HL-60 (cell line): ENCODE data around the gene ADGRL3.
"Not testable (repeated sequence)": the region's sequence is repeated elsewhere in the genome, so short reads cannot be mapped to it uniquely, and the experiment has no call there.

Source experiments
- DNase-seq, 2 experiments: peaks; one replicate each; pipeline ENCODE4 v3.0.0-alpha.2; 2010 to 2020; ENCODE audit warnings: low read depth in 1 of 2, low spot score in 1 of 2
- H3K27ac ChIP-seq: fragments of 250-450 bp; sonication (Bioruptor Pico); replicated peaks from 2 replicates; pipeline ENCODE4 v1.5.1; 2020; ENCODE audit warnings: mild to moderate bottlenecking, moderate library complexity
- H3K27me3 ChIP-seq: fragments of 250-450 bp; sonication (Bioruptor Pico); 2 replicates; pipeline ENCODE4 v1.5.1; 2021; ENCODE audit warnings: mild to moderate bottlenecking, moderate library complexity; ENCODE audit not compliant: insufficient read depth, poor library complexity, severe bottlenecking
- H3K4me3 ChIP-seq: replicated peaks from 2 replicates; pipeline ENCODE4 v1.5.1; 2011; ENCODE audit warnings: mild to moderate bottlenecking, control low read depth, low read length; ENCODE audit not compliant: insufficient read depth
- GABPA ChIP-seq: IDR thresholded peaks from 2 replicates; pipeline ENCODE4 v1.6.1; 2012; ENCODE audit warnings: low read depth
- POLR2AphosphoS5 ChIP-seq: IDR thresholded peaks from 2 replicates; pipeline ENCODE4 v1.6.1; 2012; ENCODE audit warnings: low read depth
- REST ChIP-seq: IDR thresholded peaks from 2 replicates; pipeline ENCODE4 v1.6.1; 2012; ENCODE audit warnings: low read depth; ENCODE audit not compliant: insufficient replicate concordance
- SPI1 ChIP-seq: IDR thresholded peaks from 2 replicates; pipeline ENCODE4 v1.6.1; 2012; ENCODE audit warnings: low read depth, mild to moderate bottlenecking, borderline replicate concordance
- TF ChIP-seq, protein P1 (sequence below): IDR thresholded peaks from one replicate; pipeline ENCODE4 v1.5.1; 2011; ENCODE audit warnings: low read length, control low read depth, inconsistent platforms; ENCODE audit not compliant: insufficient read depth

Gene ADGRL3

DNA sequence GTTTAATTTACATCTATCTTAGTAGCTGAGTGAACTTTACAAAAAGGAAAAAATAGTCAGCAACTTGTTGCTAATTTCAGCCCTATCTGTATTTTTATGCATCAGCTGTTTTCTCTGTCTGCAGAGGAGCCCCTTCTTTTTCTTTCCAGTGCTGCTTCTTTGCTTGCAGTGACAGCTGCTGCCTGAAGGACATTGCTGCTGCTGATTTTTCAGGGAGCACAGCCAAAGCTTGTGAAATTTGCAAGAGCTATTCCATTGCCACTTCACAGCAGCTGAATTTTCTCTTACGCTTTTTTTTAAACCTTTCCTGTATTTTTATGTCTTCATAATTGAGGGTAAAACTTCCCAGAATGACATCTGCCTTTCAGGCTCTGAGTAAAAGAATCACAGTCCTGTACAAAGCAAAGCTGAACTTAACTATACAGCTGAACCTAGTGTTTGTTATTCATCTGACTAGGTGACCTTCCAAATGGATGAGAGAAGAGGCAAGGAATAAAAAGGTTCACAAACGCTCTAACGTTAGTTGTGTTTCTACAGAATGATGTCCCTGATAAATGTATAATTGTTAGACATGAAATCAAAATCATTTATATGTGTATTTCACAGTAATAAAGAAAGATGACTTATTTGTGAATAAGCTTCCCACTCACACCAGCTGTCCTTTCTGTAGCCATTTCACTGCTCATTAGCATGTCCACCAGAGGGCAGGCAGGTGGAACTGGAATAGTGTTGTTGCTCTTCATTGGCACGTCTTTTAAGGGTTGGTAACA is 541.4 kb downstream of the ADGRL3 start:
- H3K4me3 ChIP-seq = no peak overlapping the region
- H3K27me3 ChIP-seq = no peaks in the 10 kb centered on the region
- TF ChIP-seq, protein P1, sequence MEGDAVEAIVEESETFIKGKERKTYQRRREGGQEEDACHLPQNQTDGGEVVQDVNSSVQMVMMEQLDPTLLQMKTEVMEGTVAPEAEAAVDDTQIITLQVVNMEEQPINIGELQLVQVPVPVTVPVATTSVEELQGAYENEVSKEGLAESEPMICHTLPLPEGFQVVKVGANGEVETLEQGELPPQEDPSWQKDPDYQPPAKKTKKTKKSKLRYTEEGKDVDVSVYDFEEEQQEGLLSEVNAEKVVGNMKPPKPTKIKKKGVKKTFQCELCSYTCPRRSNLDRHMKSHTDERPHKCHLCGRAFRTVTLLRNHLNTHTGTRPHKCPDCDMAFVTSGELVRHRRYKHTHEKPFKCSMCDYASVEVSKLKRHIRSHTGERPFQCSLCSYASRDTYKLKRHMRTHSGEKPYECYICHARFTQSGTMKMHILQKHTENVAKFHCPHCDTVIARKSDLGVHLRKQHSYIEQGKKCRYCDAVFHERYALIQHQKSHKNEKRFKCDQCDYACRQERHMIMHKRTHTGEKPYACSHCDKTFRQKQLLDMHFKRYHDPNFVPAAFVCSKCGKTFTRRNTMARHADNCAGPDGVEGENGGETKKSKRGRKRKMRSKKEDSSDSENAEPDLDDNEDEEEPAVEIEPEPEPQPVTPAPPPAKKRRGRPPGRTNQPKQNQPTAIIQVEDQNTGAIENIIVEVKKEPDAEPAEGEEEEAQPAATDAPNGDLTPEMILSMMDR = peak; percentile 13
- TF ChIP-seq GABPA = no peak
- H3K27ac ChIP-seq = no peak overlapping the region
- DNase-seq = peak in 1 of 2 experiments; percentile 12

DNA sequence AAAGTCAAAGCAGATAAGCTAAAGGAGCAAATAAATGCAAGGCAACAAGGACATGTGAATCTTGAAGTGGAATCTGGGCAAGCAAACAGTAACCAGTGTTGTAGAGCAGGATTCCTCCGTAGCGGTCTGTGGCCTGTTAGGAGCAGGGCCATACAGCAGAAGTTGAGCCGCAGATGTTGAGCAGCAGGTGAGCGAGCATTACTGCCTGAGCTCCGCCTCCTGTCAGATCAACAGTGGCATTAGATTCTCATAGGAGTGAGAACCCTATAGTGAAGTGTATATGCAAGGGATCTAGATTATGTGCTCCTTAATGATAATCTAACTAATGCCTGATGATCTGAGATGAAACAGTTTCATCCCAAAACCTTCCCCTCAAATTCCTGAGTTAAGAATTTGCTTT is 550.7 kb downstream of the ADGRL3 start:
- Histone ChIP-seq H3K27me3 (no peaks in the 10 kb centered on the region), H3K4me3 (no peak overlapping the region), H3K27ac (no peak overlapping the region)
- TF ChIP-seq, protein P1 = no peak
- TF ChIP-seq GABPA (no peak), REST (no peak), POLR2AphosphoS5 (no peak), SPI1 (no peak)
- no peak for DNase-seq

GRCh38 chr4:61752617-61753016 is 552.5 kb downstream of the ADGRL3 start:
- DNase-seq = no peak
- Histone ChIP-seq H3K27ac (no peak overlapping the region), H3K4me3 (no peak overlapping the region), H3K27me3 (no peaks in the 10 kb centered on the region)
- TF ChIP-seq SPI1 (no peak), POLR2AphosphoS5 (no peak)

DNA sequence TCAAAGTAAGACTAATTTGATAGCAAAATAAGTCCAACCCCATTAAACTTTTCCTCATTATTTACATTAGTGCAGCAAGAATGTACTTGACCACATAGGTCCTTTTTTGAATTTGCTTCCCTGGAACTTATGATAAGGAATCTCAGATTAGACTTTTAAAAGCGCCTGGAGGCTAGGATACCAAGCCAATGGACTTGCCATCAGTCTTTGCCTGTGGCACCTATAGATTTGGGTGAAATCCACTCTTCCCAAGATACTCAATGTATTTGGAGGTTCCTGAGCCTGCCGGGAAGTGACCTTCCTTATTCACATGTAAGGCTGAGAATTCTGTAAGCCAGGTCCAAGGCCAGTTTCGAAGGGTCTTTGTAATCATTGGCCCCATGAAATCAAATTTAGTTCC is 553.6 kb downstream of the ADGRL3 start:
- TF ChIP-seq SPI1 = no peak
- DNase-seq = no peak
- Histone ChIP-seq H3K27ac (no peak overlapping the region), H3K4me3 (no peak overlapping the region), H3K27me3 (no peaks in the 10 kb centered on the region)

DNA sequence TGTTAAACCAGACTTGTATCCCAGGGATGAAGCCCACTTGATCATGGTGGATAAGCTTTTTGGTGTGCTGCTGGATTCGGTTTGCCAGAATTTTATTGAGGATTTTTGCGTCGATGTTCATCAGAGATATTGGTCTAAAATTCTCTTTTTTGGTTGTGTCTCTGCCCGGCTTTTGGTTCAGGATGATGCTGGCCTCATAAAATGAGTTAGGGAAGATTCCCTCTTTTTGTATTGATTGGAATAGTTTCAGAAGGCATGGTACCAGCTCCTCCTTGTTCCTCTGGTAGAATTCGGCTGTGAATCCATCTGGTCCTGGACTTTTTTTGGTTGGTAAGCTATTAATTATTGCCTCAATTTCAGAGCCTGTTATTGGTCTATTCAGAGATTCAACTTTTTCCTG is 556.8 kb downstream of the ADGRL3 start:
- not testable (repeated sequence) for H3K27ac ChIP-seq, H3K4me3 ChIP-seq, DNase-seq, H3K27me3 ChIP-seq

DNA sequence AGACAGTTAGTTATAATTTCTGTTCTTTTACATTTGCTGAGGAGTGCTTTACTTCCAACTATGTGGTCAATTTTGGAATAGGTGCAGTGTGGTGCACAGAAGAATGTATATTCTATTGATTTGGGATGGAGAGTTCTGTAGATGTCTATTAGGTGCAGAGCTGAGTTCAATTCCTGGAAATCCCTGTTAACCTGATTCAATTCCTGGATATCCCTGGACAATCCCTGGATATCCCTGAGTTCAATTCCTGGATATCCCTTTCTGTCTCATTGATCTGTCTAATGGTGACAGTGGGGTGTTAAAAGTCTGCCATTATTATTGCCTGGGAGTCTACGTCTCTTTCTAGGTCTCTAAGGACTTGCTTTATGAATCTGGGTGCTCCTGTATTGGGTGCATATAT is 557.9 kb downstream of the ADGRL3 start:
- not testable (repeated sequence) for H3K27ac ChIP-seq, H3K4me3 ChIP-seq, DNase-seq, H3K27me3 ChIP-seq

DNA sequence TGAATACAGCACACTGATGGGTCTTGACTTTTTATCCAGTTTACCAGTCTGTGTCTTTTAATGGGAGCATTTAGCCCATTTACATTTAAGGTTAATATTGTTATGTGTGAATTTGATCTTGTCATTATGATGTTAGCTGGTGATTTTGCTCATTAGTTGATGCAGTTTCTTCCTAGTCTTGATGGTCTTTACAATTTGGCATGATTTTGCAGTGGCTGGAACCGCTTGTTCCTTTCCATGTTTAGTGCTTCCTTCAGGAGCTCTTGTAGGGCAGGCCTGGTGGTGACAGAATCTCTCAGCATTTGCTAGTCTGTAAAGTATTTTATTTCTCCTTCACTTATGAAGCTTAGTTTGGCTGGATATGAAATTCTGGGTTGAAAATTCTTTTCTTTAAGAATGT is 558.5 kb downstream of the ADGRL3 start:
- not testable (repeated sequence) for H3K27me3 ChIP-seq, H3K4me3 ChIP-seq, DNase-seq, H3K27ac ChIP-seq

DNA sequence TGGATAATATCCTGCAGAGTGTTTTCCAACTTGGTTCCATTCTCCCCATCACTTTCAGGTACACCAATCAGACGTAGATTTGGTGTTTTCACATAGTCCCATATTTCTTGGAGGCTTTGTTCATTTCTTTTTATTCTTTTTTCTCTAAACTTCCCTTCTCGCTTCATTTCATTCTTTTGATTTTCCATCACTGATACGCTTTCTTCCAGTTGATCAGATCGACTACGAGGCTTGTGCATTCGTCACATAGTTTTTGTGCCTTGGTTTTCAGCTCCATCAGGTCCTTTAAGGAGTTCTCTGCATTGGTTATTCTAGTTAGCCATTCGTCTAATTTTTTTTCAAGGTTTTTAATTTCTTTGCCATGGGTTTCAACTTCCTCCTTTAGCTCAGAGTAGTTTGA is 559.1 kb downstream of the ADGRL3 start:
- not testable (repeated sequence) for DNase-seq, H3K27ac ChIP-seq, H3K27me3 ChIP-seq, H3K4me3 ChIP-seq

DNA sequence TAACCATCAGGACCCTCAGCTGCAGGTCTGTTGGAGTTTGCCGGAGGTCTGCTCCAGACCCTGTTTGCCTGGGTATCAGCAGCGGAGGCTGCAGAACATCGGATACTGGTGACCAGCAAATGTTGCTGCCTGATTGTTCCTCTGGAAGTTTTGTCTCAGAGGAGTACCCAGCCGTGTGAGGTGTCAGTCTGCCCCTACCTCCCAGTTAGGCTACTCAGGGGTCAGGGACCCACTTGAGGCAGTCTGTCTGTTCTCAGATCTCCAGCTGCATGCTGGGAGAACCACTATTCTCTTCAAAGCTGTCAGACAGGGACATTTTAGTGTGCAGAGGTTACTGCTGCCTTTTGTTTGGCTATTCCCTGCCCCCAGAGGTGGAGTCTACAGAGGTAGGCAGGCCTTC is 559.8 kb downstream of the ADGRL3 start:
- not testable (repeated sequence) for H3K27me3 ChIP-seq, H3K27ac ChIP-seq, DNase-seq, H3K4me3 ChIP-seq
